RWPE2 (cell line): Measurements from ENCODE around the gene KIF3A.

ENCODE experiments used
- ATAC-seq: fragments of 200-7000 bp; cut with Tn5 transposase; 3 replicates; pipeline ENCODE4 v1.9.1; 2021; ENCODE audit warnings: low read depth
- DNase-seq: peaks from one replicate; pipeline ENCODE4 v3.0.0-alpha.2; 2020; ENCODE audit warnings: low spot score
- H3K27ac ChIP-seq: fragments of 450-650 bp; 2 replicates; pipeline ENCODE4 v1.5.1; 2017; ENCODE audit warnings: mild to moderate bottlenecking; ENCODE audit not compliant: poor library complexity, severe bottlenecking
- H3K27me3 ChIP-seq: fragments of 250-450 bp; sonication (Bioruptor Pico); 2 replicates; pipeline ENCODE4 v1.5.1; 2021; ENCODE audit warnings: mild to moderate bottlenecking, moderate library complexity; ENCODE audit not compliant: insufficient read depth, poor library complexity, severe bottlenecking
- H3K36me3 ChIP-seq: fragments of 250-450 bp; sonication (Bioruptor Pico); 2 replicates; pipeline ENCODE4 v1.5.1; 2020; ENCODE audit warnings: low read depth, mild to moderate bottlenecking, moderate library complexity
- H3K4me1 ChIP-seq: fragments of 250-450 bp; sonication (Bioruptor Pico); 2 replicates; pipeline ENCODE4 v1.5.1; 2021; ENCODE audit warnings: mild to moderate bottlenecking, moderate library complexity; ENCODE audit not compliant: insufficient read depth, poor library complexity, severe bottlenecking
- H3K4me3 ChIP-seq: fragments of 250-450 bp; sonication (Bioruptor Pico); 2 replicates; pipeline ENCODE4 v1.5.1; 2021; ENCODE audit warnings: mild to moderate bottlenecking, moderate library complexity; ENCODE audit not compliant: severe bottlenecking
- H3K9me3 ChIP-seq: fragments of 250-450 bp; sonication (Bioruptor Pico); 2 replicates; pipeline ENCODE4 v1.5.1; 2021; ENCODE audit warnings: mild to moderate bottlenecking, moderate library complexity; ENCODE audit not compliant: severe bottlenecking
- TF ChIP-seq, protein P1 (sequence below): fragments of 450-650 bp; IDR thresholded peaks from one replicate; pipeline ENCODE4 v1.5.1; 2017; ENCODE audit warnings: mild to moderate bottlenecking, moderate library complexity; ENCODE audit not compliant: poor library complexity, severe bottlenecking

KIF3A gene

DNA sequence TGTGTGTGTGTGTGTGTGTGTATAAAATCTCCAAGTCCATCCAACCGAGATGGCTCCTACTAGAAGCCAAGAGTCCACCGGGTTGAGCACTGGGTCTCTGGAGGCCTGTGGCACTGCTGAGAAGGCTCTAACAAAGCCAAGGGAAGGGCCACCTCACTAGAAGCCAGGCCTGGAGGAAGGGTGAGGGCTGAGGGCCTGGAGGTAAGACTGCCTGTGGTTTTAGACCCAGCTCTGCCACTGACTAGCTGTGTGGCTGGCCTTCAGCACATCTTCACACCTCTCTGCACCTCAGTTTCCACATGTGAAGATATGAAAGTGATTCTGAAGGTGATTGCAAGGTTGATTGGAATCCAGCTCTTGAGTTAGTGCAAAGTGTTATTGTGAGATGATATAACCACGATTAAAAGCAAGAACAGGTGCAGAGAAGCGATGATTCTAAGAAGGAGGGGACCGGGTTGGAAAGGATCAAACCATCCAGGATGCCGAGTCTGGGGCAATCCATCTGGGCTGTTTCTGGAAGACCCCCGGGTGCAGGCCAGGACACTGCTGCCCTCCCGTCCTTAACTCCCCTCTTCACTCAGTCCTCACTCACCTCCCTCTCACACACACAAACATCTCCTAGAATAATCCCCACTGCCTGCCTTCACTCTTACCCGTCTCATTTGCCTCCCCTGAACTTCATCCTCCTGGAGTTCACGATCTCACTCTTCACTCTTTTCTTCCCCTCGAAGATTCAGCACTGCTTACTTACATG is 61.2 kb downstream of the KIF3A start:
- no peak for ATAC-seq
- Histone ChIP-seq H3K9me3 (no peaks in the 10 kb centered on the region), H3K27me3 (no peaks in the 10 kb centered on the region), H3K36me3 (no peaks in the 10 kb centered on the region), H3K4me3 (no peak overlapping the region), H3K27ac (peak overlapping the region; percentile 86), H3K4me1 (peaks cover 24% of the 10 kb centered on the region)
- TF ChIP-seq, protein P1, sequence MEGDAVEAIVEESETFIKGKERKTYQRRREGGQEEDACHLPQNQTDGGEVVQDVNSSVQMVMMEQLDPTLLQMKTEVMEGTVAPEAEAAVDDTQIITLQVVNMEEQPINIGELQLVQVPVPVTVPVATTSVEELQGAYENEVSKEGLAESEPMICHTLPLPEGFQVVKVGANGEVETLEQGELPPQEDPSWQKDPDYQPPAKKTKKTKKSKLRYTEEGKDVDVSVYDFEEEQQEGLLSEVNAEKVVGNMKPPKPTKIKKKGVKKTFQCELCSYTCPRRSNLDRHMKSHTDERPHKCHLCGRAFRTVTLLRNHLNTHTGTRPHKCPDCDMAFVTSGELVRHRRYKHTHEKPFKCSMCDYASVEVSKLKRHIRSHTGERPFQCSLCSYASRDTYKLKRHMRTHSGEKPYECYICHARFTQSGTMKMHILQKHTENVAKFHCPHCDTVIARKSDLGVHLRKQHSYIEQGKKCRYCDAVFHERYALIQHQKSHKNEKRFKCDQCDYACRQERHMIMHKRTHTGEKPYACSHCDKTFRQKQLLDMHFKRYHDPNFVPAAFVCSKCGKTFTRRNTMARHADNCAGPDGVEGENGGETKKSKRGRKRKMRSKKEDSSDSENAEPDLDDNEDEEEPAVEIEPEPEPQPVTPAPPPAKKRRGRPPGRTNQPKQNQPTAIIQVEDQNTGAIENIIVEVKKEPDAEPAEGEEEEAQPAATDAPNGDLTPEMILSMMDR: no peak
- DNase-seq: no peak

DNA sequence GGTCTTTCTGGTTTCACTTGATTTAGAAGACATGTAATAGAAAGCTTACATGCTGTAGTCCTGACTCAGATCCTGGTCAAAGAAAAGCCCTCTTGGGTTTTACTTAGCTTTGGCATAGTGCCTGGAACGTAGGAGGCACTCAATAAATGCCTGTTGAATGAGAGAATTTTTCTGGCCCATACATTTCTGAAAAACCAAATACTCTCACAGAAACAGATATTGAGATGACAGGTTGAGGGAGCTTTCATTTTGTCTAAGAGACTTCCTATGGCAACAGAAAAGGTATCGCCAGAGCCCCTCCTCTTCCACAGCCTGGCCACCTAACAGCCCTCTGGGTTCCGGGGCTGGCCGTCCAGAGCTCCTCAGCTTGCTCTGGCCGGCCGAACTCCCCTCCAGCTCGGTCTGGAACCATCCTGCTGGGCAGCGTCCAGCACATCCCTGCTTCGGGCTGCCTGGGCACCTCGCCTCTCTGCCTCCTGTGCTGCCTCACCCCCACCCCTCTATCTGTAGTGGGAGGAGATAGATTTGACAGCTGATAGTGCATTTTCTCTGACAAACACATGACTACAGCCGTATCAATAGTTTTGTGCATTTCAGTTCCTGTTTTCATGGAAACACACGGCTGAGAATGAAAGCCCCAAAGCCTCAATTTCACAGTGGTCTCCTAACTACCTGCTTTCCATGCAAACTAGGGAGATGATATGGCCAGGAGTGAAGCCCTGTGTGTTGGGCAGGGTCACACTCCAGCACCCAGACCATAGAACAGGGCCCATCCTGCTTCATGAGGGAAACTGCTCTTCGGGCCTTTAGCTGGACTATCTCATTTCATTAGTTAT is 62.5 kb downstream of the KIF3A start:
- TF ChIP-seq, protein P1: no peak
- ATAC-seq (peak; percentile 76), DNase-seq (no peak)
- H3K4me3 ChIP-seq: peak overlapping the region; percentile 2
- no peaks in the 10 kb centered on the region for H3K36me3 ChIP-seq
- peak overlapping the region; percentile 86 for H3K27ac ChIP-seq
- H3K4me1 ChIP-seq: peaks cover 24% of the 10 kb centered on the region
- H3K9me3 ChIP-seq: no peaks in the 10 kb centered on the region
- H3K27me3 ChIP-seq: no peaks in the 10 kb centered on the region

GRCh38 chr5:132673939-132674630 is 63.3 kb downstream of the KIF3A start, which contains the start of gene IL4:
TSS of gene IL4 (plus strand) at chr5:132673989. CDS start at chr5:132674051, 62 bp downstream.
- H3K4me1 ChIP-seq: peaks cover 24% of the 10 kb centered on the region
- TF ChIP-seq, protein P1: no peak
- no peaks in the 10 kb centered on the region for H3K36me3 ChIP-seq
- ATAC-seq (no peak; the same call in 2 of the 3 replicates), DNase-seq (no peak)
- H3K27me3 ChIP-seq: no peaks in the 10 kb centered on the region
- peak within 1 kb of the TSS; percentile 86 for H3K27ac ChIP-seq
- H3K4me3 ChIP-seq: peak within 1 kb of the TSS; percentile 2
- no peaks in the 10 kb centered on the region for H3K9me3 ChIP-seq

DNA sequence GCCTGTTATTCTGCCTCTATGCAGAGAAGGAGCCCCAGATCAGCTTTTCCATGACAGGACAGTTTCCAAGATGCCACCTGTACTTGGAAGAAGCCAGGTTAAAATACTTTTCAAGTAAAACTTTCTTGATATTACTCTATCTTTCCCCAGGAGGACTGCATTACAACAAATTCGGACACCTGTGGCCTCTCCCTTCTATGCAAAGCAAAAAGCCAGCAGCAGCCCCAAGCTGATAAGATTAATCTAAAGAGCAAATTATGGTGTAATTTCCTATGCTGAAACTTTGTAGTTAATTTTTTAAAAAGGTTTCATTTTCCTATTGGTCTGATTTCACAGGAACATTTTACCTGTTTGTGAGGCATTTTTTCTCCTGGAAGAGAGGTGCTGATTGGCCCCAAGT is 63.9 kb downstream of the KIF3A start:
- no peaks in the 10 kb centered on the region for H3K27me3 ChIP-seq
- H3K4me1 ChIP-seq: peaks cover 24% of the 10 kb centered on the region
- TF ChIP-seq, protein P1: no peak
- no peaks in the 10 kb centered on the region for H3K9me3 ChIP-seq
- H3K36me3 ChIP-seq: no peaks in the 10 kb centered on the region
- no peak overlapping the region for H3K4me3 ChIP-seq
- peak overlapping the region; percentile 86 for H3K27ac ChIP-seq
- ATAC-seq (no peak), DNase-seq (no peak)
